GM18909 (cell line): ENCODE measurements around the gene SLC25A13.
"Not testable (repeated sequence)": the region's sequence is repeated elsewhere in the genome, so short reads cannot be mapped to it uniquely, and the experiment has no call there.

Source experiments
- ATAC-seq: cut with Tn5 transposase; IDR thresholded peaks from one replicate; pipeline ENCODE4 v1.9.1; 2021; ENCODE audit warnings: mild to moderate bottlenecking; ENCODE audit not compliant: unreplicated experiment, poor library complexity

Gene SLC25A13

GRCh38 chr7:96321658-96322372 lies at the start of gene SLC25A13:
Gene SLC25A13 (minus strand): TSS chr7:96322098. CDS start chr7:96321956, 142 bp downstream.
- peak; percentile 84 for ATAC-seq

DNA sequence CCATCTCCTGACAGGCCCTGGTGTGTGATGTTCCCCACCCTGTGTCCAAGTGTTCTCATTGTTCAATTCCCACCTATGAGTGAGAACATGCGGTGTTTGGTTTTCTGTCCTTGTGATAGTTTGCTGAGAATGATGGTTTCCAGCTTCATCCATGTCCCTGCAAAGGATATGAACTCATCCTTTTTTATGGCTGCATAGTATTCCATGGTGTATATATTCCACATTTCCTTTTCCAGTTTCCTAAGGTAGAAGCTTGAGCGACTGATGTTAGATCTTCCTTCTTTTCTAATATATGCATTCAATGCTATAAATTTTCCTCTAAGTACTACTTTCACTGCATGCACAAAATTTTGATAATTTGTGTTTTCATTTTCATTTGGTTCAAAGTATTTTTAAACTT lies 44.0 kb upstream of the SLC25A13 start:
- ATAC-seq: not testable (repeated sequence)

DNA sequence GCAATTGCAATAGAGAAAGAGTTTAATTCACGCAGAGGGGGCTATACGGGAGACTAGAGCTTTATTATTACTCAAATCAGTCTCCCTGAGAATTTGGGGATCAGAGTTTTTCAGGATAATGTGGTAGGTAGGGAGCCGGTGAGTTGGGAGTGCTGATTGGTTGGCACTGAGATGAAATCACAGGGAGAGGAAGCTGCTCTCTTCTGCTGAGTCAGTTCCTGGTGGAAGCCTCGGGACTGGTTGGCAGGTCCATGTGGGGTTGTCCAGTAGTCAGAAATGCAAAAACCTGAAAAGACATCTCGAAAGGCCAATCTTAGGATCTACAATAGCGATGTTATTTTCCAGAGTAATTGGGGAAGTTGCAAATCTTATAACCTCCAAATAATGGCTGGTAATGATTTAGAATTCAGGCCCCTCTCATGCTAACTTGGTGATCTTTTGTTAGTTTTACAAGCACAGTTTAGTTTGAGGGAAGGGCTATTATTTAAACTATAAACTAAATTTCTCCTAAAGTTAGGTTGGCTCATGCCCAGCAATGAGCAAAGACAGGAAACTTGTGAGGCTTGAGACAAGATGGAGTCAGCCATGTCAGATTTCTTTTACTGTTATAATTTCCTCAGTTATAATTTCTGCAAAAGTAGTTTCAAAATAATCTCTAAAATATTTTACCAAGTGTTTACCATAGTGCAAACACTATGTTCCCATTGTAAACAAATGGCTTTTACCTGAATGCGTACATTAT lies 39.4 kb upstream of the SLC25A13 start:
- ATAC-seq: no peak

DNA sequence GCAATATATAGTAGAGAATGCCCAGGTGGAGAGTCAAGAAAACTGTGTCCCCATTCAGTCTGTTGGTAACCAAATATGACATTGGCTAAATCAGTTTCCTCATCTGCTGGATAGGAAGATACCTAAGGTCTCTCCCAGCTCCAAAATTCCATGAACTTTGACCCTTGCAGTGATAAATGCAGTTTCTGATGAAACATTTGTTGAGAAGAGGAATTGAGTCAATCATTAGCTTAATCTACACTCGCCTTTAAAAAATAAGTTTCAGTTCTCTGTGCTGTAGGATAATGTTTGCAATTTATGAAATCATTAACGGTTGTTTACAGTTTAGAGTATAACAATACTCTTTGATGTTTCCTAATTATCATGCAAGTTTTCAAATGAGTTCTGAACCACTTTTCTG lies 38.0 kb upstream of the SLC25A13 start:
- peak; percentile 87 for ATAC-seq

DNA sequence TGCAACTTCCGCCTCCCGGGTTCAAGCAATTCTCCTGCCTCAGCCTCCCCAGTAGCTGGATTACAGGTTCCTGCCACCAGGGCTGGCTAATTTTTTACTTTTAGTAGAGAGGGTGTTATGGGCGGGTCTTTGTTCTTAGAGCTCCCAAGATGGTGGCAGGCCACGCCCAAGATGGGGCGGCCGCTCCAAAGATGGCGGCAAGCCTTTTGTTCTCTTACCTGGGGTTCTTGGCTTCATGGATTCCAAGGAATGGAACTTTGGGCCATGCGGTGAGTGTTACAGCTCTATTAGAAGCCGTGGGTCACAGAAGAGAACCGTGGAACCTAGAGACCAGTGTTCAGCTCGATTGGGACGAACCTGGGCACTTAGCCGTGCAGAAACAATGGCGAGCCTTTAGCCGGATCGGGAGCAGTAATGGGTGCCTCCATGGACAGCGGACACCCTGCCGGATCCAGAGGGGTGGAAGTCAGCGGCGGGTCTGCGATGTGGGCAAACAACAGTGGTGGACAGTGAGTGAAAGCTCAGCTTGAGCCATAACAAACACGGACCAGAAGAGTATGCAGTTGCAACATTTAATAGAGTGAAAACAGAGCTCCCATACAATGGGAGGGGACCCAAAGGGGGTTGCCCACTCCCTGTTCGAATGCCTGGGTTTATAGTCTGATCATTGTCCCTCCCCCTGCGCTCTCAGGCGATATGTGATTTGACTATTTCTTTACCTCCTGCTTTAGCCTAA lies 36.5 kb upstream of the SLC25A13 start:
- ATAC-seq: not testable (repeated sequence)

DNA sequence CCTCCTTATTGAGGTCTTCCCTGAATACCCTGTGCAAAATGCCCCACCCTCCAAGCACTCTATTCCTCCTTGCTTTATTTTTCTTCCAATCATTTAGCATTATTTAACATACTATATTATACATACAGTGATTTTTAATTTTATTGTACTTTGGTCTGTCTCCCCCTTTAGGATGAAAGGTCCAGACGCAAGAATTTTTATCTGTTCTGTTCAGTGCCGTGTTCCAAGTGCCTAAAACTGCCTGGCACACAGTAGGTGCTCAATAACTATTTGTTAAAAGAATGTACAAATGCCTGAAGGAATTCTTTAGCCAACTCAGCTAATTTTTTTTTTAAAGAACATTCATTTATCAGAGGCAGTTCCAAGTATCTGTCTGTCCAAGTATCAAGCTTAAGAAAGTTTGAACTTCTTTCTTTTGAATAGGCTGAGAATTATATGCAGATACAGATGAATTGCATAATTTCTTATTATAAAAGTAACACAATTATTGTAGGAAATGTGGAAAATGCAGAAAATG lies 34.1 kb upstream of the SLC25A13 start:
- ATAC-seq: no peak

- no peak for ATAC-seq
Observed at GRCh38 chr7:96354881-96355280, 33.0 kb upstream of the SLC25A13 start.

DNA sequence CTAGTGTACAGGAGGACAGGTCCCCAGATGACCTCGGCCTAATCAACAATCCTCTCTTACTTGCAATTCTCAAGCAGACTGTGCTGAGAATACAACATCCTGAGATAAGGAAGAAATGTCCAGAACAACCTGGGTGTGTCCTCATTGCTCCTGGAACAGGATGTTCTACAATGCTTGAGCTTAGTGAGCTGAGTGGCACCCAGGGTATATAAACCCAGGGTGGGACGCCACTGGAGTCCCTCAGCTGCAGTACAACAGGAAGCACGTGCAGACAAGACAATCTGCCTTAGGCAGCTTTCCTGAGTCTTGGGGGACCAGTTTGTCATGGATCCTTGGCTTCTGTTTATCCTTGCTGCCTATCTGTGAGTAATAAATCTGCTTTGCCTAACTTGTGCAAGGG lies 27.7 kb upstream of the SLC25A13 start:
- ATAC-seq: no peak

DNA sequence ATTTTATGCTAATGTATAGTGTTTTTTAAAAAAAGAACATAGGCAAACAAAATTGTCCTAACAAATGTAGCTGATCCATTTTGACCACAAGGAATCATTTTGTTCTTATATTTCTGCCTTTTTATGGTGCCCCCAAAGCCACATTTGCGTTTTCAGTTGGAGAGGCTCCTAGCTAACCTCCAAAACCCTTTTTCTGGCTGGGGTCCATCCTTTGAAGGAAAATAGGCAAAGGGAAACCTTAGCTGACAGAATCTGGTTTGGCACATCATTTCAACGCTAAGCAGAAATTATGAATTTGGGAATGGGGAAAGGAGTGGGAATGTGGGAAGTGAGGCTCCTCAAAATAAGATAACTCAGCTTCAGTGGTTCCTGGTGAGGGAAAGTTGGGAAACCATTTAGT lies 25.6 kb upstream of the SLC25A13 start:
- ATAC-seq: no peak

DNA sequence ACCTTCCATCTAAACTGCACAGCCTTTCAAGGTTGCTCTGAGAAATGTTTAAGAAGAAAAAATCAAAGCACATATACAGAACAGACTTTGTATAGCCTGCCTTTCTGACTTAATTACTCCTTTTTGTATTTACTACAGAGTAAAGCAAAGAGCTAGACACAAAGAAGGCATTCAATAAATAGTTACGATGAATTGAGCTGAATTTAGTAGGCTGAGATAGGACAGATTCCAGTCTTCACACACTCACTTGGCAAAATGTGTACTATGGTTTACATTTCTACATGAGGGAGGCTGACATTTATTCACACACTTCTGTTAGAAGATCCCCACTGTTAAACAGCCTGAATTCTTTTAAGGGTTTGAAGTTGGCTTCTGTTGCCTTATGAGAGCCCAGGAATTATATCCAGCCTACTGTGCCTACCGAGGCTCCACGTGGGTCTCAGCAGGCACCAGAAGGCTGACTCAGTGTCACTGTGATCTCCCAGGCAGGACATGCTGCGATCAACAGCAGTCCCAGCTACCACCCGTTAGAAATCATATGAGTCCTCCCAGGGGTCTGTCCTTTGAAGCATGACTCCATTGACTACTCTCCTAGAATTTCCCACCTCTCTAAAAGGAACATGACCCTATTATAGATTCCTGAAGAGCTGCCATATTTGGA lies 24.5 kb upstream of the SLC25A13 start:
- no peak for ATAC-seq

DNA sequence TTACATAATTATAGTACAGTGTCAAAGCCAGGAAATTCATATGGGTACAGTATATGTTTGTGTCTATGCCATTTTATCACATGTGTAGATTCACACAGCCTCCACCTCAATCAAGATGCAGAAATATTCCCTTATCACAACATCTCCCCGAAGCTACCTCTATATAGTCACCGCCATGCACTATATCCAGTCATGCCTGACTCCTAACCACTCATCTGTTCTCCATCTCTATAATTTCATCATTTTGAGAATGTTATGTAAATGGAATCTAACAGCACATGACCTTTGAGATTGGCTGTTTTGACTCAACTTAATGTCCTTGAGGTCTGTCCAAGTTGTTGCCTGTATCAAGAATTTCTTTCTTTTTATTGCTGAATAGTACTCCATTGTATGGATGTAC lies 22.3 kb upstream of the SLC25A13 start:
- ATAC-seq: no peak

- no peak for ATAC-seq
Observed at GRCh38 chr7:96342049-96342448, 20.2 kb upstream of the SLC25A13 start.

- no peak for ATAC-seq
Observed at GRCh38 chr7:96337519-96337918, 15.6 kb upstream of the SLC25A13 start.

DNA sequence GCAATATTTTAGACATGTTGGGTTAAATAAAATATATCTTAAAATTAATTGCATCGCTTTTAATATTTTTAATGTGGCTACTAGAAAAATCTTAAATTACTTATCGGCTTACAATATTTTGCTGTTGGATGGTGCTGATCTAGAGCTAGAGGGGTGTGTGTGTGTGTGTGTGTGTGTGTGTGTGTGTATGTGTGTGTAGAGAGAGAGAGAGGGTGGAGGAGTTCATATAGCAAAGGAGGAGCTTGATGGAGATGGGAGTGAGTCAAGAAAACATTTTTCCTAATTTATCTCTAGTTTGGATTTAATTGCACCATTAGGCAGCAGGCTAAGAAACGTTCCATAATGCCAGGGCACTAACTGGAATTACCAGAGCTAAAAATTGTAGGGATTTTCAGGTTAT lies 10.4 kb upstream of the SLC25A13 start:
- no peak for ATAC-seq

DNA sequence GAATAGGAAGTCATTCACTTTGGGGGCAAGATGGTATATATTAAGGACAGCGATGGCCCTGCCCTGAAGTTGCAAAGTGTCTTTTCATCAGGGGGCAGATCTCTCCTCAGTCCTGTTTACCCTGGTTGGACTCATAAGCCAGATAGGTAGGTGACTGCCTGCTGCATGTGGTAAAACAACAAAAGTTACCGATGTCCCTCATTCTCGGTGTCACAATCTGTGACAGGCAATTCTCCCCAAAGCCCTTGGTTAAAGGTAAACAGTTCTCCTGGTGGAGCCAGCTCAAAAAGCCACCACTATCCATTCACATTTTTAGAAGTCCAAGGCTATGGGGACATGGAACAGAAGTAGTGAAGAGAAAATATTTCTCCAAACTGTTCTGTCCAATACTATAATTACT lies 9.9 kb upstream of the SLC25A13 start:
- ATAC-seq: no peak

DNA sequence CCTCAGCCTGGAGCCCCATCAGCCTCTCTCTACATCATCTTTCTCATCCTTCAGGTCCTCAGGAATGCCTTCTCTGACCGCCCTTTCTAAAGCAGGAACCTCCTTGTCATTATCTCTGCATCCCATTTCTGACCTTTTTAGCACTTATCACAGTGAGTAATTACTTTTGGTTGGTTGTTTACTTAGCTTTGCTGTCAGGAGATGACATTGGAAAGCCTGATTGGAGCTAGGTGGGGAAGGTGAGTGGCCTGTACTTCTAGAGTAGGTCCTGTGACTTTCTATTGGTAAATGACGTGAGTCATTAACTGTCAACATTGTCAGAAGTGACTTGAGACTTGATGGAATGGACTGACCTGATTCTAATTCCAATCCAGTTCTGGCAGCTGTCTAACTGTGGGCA lies 9.3 kb upstream of the SLC25A13 start:
- no peak for ATAC-seq

DNA sequence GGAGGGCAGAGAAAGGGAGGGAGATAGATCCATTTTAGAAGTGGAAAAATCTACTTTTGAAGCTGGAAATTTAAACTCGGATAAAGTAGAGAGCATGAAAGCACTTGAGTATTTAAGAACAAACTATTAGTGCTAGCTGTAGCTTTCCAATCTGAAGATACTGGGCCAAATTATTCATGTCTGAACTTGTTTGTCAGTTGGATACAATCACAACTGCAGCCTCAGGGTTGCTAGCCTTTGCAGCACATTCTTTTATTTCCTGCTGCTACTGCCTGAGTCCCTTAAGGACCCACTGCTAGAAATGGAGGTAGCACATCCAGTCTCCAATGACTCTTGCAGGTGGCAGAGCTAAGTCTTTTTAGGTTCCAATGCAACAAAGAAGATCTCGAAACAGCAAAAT lies 8.3 kb upstream of the SLC25A13 start:
- no peak for ATAC-seq

- ATAC-seq: no peak
Observed at GRCh38 chr7:96329241-96329640, 7.3 kb upstream of the SLC25A13 start.

DNA sequence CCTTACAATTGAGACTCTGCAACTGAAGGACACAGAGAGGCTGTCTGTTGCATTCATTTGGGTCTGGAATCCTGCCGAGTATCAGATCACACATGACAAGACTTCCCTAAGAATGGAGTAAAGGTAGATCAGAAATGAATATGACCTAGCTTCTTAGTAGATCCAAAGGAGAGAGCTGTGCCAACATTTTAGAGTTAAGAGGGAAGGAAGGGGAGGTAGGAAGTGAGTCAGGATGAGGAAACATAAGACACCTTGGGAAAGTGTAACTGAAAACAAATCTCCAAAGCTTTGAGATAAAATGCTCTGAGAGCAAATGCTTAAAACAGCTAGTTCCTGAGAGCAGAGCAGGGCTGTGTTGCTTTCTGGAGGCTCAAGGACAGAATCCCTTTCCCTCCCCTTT lies 6.1 kb upstream of the SLC25A13 start:
- ATAC-seq: no peak

DNA sequence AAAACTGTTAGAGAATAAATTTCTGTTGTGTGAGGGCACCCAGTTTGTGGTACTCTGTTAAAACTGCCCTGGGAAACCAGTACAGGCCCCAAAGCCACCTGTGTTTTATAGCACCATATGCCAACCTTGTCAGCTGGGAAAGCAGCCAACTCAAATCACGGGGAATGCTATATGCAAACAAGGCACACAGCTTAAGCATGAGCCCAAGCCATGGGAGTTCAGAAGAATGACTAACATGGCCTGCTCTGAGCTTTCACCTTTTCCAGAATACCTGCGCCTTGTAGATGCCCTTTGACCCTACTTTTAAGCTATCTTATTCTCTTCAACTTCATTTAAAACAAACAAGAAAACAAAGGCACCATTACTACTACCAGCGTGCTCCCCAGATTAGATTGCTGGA lies 5.5 kb upstream of the SLC25A13 start:
- ATAC-seq: no peak

GRCh38 chr7:96326752-96327151 lies 4.9 kb upstream of the SLC25A13 start:
- peak; percentile 25 for ATAC-seq
